Naive thymus-derived CD8-positive, alpha-beta T cell (primary cell): ENCODE measurements around the gene FER. TPM values are rescaled to one million over a fixed set of nuclear protein-coding genes. Genes with fewer than 3 reads are reported as not detected.

Experiments used
- ATAC-seq, 2 donors: fragments of 150-1000 bp; cut with Tn5 transposase in 1 of 2; sonication (Bioruptor Pico), chemical (Tn5 transposase) in 1 of 2; 1 replicate in 1 of 2; 2 replicates in 1 of 2; pipeline ENCODE4 v1.10.0; 2021; ENCODE audit warnings: mild to moderate bottlenecking in 2 of 2, moderate library complexity in 2 of 2
- POLR2A ChIA-PET: fragments of 350-600 bp; sonication (Branson Sonifier 250); formaldehyde crosslinking; loops from one replicate; lab custom pipeline; 2021; ENCODE audit warnings: antibody characterized with exemption; lab: Charles Lee
- DNase-seq, 10 donors: peaks; one replicate each; pipeline versions ENCODE4 v3.0.0 to v3.0.0-alpha.2; 2020 to 2022
- H3K27ac Mint-ChIP-seq, 10 donors: one replicate each; pipeline ENCODE4 v1.8.0; 2020 to 2022; ENCODE audit warnings: mild to moderate bottlenecking in 10 of 10, mixed read lengths in 10 of 10, moderate library complexity in 4 of 10, inconsistent platforms in 1 of 10
- H3K27me3 Mint-ChIP-seq, 5 donors: one replicate each; pipeline ENCODE4 v1.8.0; 2021 to 2022; ENCODE audit warnings: mixed read lengths in 5 of 5
- H3K36me3 Mint-ChIP-seq, 3 donors: one replicate each; pipeline ENCODE4 v1.8.0; 2020 to 2022; ENCODE audit warnings: mixed read lengths in 3 of 3, mild to moderate bottlenecking in 2 of 3, inconsistent platforms in 1 of 3
- H3K4me1 Mint-ChIP-seq, 4 donors: one replicate each; pipeline ENCODE4 v1.8.0; 2021 to 2022; ENCODE audit warnings: mixed read lengths in 4 of 4
- H3K4me3 Mint-ChIP-seq, 10 donors: one replicate each; pipeline ENCODE4 v1.8.0; 2020 to 2022; ENCODE audit warnings: mild to moderate bottlenecking in 10 of 10, mixed read lengths in 10 of 10, moderate library complexity in 6 of 10, inconsistent platforms in 1 of 10
- H3K9me3 Mint-ChIP-seq, 9 donors: one replicate each; pipeline ENCODE4 v1.8.0; 2020 to 2022; ENCODE audit warnings: mixed read lengths in 9 of 9, mild to moderate bottlenecking in 3 of 9, inconsistent platforms in 1 of 9, moderate library complexity in 1 of 9
- polyA plus RNA-seq, 3 donors: library from polyadenylated mRNA; unstranded; fragments of 300-500 nt; fragmentation: Illumina TruSeq; gene quantifications; one replicate each; pipeline ENCODE4 v1.2.3, GENCODE V29; 2021
- total RNA-seq, 8 experiments: library from RNA in 2 of 8; stranded (reverse) in 2 of 8; gene quantifications; one replicate each; pipeline ENCODE4 v1.2.3 and lab custom pipeline; 2021 to 2026

FER gene
- total and polyA plus RNA-seq, 5 experiments from 2014 or later: 8.8 to 15.0 (median 11.4) TPM

DNA sequence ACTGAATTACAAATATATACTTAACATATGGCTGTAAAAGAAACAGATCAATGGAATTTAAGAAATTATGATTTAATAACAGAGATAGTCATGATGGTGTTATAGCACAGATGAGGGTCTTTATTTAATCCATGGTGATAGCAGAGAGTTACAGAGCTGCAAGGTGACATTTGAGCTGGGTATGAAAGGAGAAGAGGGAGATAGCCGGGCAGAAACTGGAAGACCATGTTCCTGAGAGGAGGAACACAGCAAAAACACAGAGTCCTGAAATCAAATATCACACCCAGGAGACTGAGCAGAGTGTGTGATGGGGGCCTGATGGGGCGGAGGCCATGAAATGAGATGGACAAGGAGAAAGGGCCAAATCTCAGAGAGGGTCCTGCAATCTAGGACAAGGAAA is 498.7 kb downstream of the FER start:
- Mint-ChIP-seq H3K9me3 (peaks cover 5 to 36% (median 19%) of the 10 kb centered on the region in 9 donors), H3K27ac (no peak overlapping the region), H3K4me3 (no peak overlapping the region), H3K27me3 (peaks cover 0 to 18% (median 2%) of the 10 kb centered on the region in 5 donors), H3K4me1 (peaks cover 0 to 6% (median 2%) of the 10 kb centered on the region in 4 donors), H3K36me3 (peaks cover 9 to 22% (median 20%) of the 10 kb centered on the region in 3 donors)
- POLR2A ChIA-PET: no interaction called here
- ATAC-seq: no peak
- no peak for DNase-seq
